K562 (cell line): Measurements from ENCODE around the gene PLRG1. TPM values are rescaled to one million over a fixed set of nuclear protein-coding genes. Genes with fewer than 3 reads are reported as not detected.

ENCODE experiments used
- HDAC8 ChIP-seq: fragments of 450-650 bp; IDR thresholded peaks from 2 replicates; pipeline ENCODE4 v1.6.1; 2016; ENCODE audit warnings: mild to moderate bottlenecking, missing genetic modification characterization, moderate library complexity, missing compliant biosample characterization
- IFI16 ChIP-seq: fragments of 250-450 bp; sonication (Bioruptor Pico); IDR thresholded peaks from 2 replicates; pipeline ENCODE4 v2.1.2; 2022; ENCODE audit warnings: mild to moderate bottlenecking, inconsistent platforms
- KAT7 ChIP-seq: sonication (generic); formaldehyde crosslinking; IDR thresholded peaks from 2 replicates; pipeline ENCODE4 v1.8.0; 2022; ENCODE audit warnings: missing genetic modification reagents, mild to moderate bottlenecking, borderline replicate concordance
- KDM4B ChIP-seq, 2 experiments: fragments of 450-650 bp in 1 of 2; sonication (generic) in 1 of 2; IDR thresholded peaks; 2 replicates each; pipeline ENCODE4 v1.6.1; 2016 to 2017; ENCODE audit warnings: borderline replicate concordance in 2 of 2, antibody characterized with exemption in 1 of 2, low read depth in 1 of 2, mild to moderate bottlenecking in 1 of 2
- NFE2 ChIP-seq: IDR thresholded peaks from 2 replicates; pipeline ENCODE4 v1.6.1; 2014; ENCODE audit warnings: antibody characterized with exemption, low read depth
- NFIX ChIP-seq: fragments of 250-450 bp; sonication (Bioruptor Pico); IDR thresholded peaks from 2 replicates; pipeline ENCODE4 v1.4.0; 2020; ENCODE audit warnings: low read depth, mild to moderate bottlenecking, moderate library complexity
- PHF8 ChIP-seq: fragments of 200-600 bp; sonication (generic); IDR thresholded peaks from 2 replicates; pipeline ENCODE4 v1.6.1; 2012; ENCODE audit warnings: mixed run types, mild to moderate bottlenecking, inconsistent platforms, low read length, moderate library complexity, borderline replicate concordance
- PRPF4 ChIP-seq: fragments of 200-400 bp; formaldehyde crosslinking; IDR thresholded peaks from one replicate; pipeline ENCODE4 v1.6.1; 2017; ENCODE audit warnings: low read length, low read depth, mild to moderate bottlenecking; ENCODE audit not compliant: insufficient read depth, poor library complexity, severe bottlenecking
- SIN3B ChIP-seq: fragments of 450-650 bp; IDR thresholded peaks from 2 replicates; pipeline ENCODE4 v1.6.1; 2017; ENCODE audit warnings: low read depth, mild to moderate bottlenecking, moderate library complexity
- SRSF3 ChIP-seq: fragments of 200-400 bp; formaldehyde crosslinking; IDR thresholded peaks from 2 replicates; pipeline ENCODE4 v1.6.1; 2016; ENCODE audit warnings: mild to moderate bottlenecking, low read length, moderate library complexity; ENCODE audit not compliant: insufficient read depth
- THAP7 ChIP-seq: fragments of 250-450 bp; sonication (Bioruptor Pico); IDR thresholded peaks from 2 replicates; pipeline ENCODE4 v1.5.0; 2021
- ZSCAN29 ChIP-seq: fragments of 450-650 bp; IDR thresholded peaks from 2 replicates; pipeline ENCODE4 v1.6.1; 2017
- polyA plus RNA-seq, 8 experiments: library from polyadenylated mRNA; depleted of rRNA in 4 of 8; stranded (reverse) in 5 of 8; unstranded in 3 of 8; fragments of >200 nt; fragmentation: Nextera tagmentation in 2 of 8; fragmentation: Illumina TruSeq in 1 of 8; extraction: Ambion mirVana in 2 of 8; extraction: Trizol in 1 of 8; gene quantifications; 2 replicates each; pipeline versions ENCODE4 v1.2.1 to v1.2.3, GENCODE V29; 2011 to 2014; ENCODE audit warnings: inconsistent platforms in 1 of 8, missing spikeins in 1 of 8
- total RNA-seq, 7 experiments: library from RNA; depleted of rRNA in 6 of 7; stranded (reverse); fragments of >200 nt in 6 of 7; fragmentation: Illumina TruSeq in 2 of 7; extraction: Trizol in 2 of 7; gene quantifications; 2 replicates each; pipeline versions ENCODE4 v1.2.1 to v1.2.3, GENCODE V29; 2011 to 2021; ENCODE audit warnings: low replicate concordance in 1 of 7
- TF ChIP-seq, protein P1 (sequence below): fragments of 450-650 bp; formaldehyde crosslinking; IDR thresholded peaks from 2 replicates; pipeline ENCODE4 v1.4.0; 2020; ENCODE audit warnings: mild to moderate bottlenecking, moderate library complexity
- TF ChIP-seq, protein P2 (sequence below): fragments of 250-450 bp; sonication (Bioruptor Pico); IDR thresholded peaks from 2 replicates; pipeline ENCODE4 v1.8.0; 2021; ENCODE audit warnings: moderate library complexity, mild to moderate bottlenecking, inconsistent platforms

PLRG1 gene
- total and polyA plus RNA-seq, 9 of the 15 experiments (the other 6 are each of a cell fraction or from before 2014, with no cell fraction given), result 48.0 to 248 (median 120) TPM

GRCh38 chr4:154491341-154492271 is 58.6 kb downstream of the PLRG1 start, which contains the start of gene DCHS2 (continued):
- TF ChIP-seq KDM4B (IDR thresholded peaks at IDR 0.05; ENCODE audit: borderline replicate concordance in 2 of 2, low read depth in 1 of 2), result 0 out of 4 replicates have a peak, but pooled peaks of 1 of the 2 experiments have one; percentile 70
- no peak for TF ChIP-seq KAT7 (CRISPR knock-in tag)
- TF ChIP-seq NFE2, result no peak
- TF ChIP-seq, protein P1, sequence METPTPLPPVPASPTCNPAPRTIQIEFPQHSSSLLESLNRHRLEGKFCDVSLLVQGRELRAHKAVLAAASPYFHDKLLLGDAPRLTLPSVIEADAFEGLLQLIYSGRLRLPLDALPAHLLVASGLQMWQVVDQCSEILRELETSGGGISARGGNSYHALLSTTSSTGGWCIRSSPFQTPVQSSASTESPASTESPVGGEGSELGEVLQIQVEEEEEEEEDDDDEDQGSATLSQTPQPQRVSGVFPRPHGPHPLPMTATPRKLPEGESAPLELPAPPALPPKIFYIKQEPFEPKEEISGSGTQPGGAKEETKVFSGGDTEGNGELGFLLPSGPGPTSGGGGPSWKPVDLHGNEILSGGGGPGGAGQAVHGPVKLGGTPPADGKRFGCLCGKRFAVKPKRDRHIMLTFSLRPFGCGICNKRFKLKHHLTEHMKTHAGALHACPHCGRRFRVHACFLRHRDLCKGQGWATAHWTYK (CRISPR knock-in tag), result no peak
- no peak for TF ChIP-seq HDAC8 (tag)
- TF ChIP-seq THAP7 (CRISPR knock-in tag), result no peak
- TF ChIP-seq SRSF3, result no peak
- no peak for TF ChIP-seq ZSCAN29
- TF ChIP-seq, protein P2, sequence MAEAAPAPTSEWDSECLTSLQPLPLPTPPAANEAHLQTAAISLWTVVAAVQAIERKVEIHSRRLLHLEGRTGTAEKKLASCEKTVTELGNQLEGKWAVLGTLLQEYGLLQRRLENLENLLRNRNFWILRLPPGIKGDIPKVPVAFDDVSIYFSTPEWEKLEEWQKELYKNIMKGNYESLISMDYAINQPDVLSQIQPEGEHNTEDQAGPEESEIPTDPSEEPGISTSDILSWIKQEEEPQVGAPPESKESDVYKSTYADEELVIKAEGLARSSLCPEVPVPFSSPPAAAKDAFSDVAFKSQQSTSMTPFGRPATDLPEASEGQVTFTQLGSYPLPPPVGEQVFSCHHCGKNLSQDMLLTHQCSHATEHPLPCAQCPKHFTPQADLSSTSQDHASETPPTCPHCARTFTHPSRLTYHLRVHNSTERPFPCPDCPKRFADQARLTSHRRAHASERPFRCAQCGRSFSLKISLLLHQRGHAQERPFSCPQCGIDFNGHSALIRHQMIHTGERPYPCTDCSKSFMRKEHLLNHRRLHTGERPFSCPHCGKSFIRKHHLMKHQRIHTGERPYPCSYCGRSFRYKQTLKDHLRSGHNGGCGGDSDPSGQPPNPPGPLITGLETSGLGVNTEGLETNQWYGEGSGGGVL (CRISPR knock-in tag), result no peak
- peak; percentile 89 for TF ChIP-seq NFIX (CRISPR knock-in tag)
- no peak for TF ChIP-seq SIN3B
- no peak for TF ChIP-seq PRPF4
- TF ChIP-seq PHF8, result peak; percentile 18; the same call in 1 of the 2 replicates
- TF ChIP-seq IFI16 (CRISPR knock-in tag), result no peak
